ENCODE measurements around the gene CELSR1. TPM values are rescaled to one million over a fixed set of nuclear protein-coding genes. Genes with fewer than 3 reads are reported as not detected.

Gene CELSR1
- total and polyA plus RNA-seq, 2 of the 13 experiments (the other 11 are each of a cell fraction or from before 2014, with no cell fraction given): 0.78 to 1.8 TPM

- TF ChIP-seq, protein P1, sequence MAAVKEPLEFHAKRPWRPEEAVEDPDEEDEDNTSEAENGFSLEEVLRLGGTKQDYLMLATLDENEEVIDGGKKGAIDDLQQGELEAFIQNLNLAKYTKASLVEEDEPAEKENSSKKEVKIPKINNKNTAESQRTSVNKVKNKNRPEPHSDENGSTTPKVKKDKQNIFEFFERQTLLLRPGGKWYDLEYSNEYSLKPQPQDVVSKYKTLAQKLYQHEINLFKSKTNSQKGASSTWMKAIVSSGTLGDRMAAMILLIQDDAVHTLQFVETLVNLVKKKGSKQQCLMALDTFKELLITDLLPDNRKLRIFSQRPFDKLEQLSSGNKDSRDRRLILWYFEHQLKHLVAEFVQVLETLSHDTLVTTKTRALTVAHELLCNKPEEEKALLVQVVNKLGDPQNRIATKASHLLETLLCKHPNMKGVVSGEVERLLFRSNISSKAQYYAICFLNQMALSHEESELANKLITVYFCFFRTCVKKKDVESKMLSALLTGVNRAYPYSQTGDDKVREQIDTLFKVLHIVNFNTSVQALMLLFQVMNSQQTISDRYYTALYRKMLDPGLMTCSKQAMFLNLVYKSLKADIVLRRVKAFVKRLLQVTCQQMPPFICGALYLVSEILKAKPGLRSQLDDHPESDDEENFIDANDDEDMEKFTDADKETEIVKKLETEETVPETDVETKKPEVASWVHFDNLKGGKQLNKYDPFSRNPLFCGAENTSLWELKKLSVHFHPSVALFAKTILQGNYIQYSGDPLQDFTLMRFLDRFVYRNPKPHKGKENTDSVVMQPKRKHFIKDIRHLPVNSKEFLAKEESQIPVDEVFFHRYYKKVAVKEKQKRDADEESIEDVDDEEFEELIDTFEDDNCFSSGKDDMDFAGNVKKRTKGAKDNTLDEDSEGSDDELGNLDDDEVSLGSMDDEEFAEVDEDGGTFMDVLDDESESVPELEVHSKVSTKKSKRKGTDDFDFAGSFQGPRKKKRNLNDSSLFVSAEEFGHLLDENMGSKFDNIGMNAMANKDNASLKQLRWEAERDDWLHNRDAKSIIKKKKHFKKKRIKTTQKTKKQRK (IDR thresholded peaks at IDR 0.05; ENCODE audit: low read length): no peak
- no peak for TF ChIP-seq ZNF296 (CRISPR knock-in tag; conservative IDR thresholded peaks at IDR 0.05)
- TF ChIP-seq CBX2 (IDR thresholded peaks at IDR 0.05; ENCODE audit: low read depth, low read length): no peak
- no peak for TF ChIP-seq CBX2 (CRISPR knock-in tag; IDR thresholded peaks at IDR 0.05; ENCODE audit: low read depth)
- TF ChIP-seq, protein P2, sequence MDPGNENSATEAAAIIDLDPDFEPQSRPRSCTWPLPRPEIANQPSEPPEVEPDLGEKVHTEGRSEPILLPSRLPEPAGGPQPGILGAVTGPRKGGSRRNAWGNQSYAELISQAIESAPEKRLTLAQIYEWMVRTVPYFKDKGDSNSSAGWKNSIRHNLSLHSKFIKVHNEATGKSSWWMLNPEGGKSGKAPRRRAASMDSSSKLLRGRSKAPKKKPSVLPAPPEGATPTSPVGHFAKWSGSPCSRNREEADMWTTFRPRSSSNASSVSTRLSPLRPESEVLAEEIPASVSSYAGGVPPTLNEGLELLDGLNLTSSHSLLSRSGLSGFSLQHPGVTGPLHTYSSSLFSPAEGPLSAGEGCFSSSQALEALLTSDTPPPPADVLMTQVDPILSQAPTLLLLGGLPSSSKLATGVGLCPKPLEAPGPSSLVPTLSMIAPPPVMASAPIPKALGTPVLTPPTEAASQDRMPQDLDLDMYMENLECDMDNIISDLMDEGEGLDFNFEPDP (CRISPR knock-in tag; conservative IDR thresholded peaks at IDR 0.05): no peak
- no peak for TF ChIP-seq REST (IDR thresholded peaks at IDR 0.05; ENCODE audit: borderline replicate concordance in 1 of 2, low read depth in 1 of 2, low read length in 2 of 2)
Measured at GRCh38 chr22:46462726-46463371, 74.6 kb downstream of the CELSR1 start (continued).
